ENCODE data around the gene TLR3.

Gene TLR3

DNA sequence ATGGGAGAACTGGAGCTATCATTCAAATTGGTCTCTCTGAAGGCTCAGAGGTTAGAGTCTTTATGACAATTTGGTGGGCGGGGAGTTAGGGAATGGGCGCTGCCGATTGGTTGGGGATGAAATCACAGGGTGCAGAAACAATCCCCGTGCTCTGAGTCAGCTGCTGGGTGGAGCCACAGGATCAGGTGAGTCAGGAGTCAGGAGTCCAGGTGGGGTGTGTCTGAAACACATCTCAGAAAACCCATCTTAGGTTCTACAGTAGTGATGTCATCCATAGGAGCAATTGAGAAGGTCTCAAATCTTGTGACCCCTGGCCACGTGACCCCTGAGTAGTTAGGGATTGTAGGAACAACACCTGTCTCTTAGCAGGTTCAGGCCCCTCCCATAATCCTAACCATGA, 41.6 kb upstream of the TLR3 start:
- Histone ChIP-seq H3K36me3 (ENCODE audit: control insufficient read depth, insufficient read depth, low read length) (no peaks in the 10 kb centered on the region), H3K79me2 (no peaks in the 10 kb centered on the region), H3K4me2 (ENCODE audit: low read length) (no peak overlapping the region), H3K4me3 (ENCODE audit: low read depth, low read length) (no peak overlapping the region), H3K9me3 (ENCODE audit: control insufficient read depth, low read length) (no peaks in the 10 kb centered on the region), H2AFZ (no peak overlapping the region), H3K9ac (no peak overlapping the region), H3K27ac (no peak overlapping the region), H3K4me1 (no peaks in the 10 kb centered on the region), H3K27me3 (ENCODE audit: control insufficient read depth, insufficient read depth, low read length) (no peaks in the 10 kb centered on the region)
- TF ChIP-seq, protein P1, sequence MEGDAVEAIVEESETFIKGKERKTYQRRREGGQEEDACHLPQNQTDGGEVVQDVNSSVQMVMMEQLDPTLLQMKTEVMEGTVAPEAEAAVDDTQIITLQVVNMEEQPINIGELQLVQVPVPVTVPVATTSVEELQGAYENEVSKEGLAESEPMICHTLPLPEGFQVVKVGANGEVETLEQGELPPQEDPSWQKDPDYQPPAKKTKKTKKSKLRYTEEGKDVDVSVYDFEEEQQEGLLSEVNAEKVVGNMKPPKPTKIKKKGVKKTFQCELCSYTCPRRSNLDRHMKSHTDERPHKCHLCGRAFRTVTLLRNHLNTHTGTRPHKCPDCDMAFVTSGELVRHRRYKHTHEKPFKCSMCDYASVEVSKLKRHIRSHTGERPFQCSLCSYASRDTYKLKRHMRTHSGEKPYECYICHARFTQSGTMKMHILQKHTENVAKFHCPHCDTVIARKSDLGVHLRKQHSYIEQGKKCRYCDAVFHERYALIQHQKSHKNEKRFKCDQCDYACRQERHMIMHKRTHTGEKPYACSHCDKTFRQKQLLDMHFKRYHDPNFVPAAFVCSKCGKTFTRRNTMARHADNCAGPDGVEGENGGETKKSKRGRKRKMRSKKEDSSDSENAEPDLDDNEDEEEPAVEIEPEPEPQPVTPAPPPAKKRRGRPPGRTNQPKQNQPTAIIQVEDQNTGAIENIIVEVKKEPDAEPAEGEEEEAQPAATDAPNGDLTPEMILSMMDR (IDR thresholded peaks at IDR 0.05) = no peak

DNA sequence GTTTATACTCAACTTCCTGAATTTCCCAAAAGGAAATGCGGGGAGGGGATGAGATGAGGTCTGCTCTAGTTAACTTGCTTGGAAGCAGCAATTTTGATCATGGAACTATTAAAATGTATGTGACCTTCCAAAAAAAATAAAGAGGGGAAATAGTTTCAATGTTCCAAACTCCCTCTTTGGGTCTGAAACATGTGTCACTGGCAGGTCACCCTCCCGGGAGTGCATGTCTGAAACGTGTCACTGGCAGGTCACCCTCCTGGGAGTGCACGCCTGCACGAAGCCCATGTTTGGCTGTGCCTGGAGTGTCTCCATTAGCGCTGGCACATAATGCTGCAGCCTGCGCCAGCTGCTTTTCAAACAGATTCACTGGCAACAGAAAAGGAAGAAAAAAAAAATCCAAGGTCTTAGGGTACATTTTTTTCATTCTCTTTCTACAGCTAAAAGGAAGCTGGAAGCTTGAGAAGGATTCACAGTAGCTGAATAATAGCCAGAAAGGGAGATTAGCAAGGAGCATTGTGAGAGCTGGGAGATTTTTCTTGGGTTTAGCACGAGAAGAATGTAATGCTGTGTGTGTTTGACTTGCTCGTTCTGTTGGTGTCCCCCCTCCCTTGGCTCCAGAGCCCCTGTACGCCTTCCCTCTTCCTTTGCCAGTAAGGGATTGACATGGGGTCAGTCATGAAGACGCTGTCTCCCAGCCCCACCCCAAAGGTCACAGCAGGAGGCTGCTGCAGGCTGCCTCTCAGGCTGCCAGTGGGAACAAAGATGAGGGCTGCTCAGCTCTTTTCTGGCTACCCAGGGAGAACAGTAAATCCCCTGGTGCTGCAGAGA, 39.2 kb upstream of the TLR3 start:
- no peak overlapping the region for H3K9ac ChIP-seq
- no peaks in the 10 kb centered on the region for H3K9me3 ChIP-seq (ENCODE audit: control insufficient read depth, low read length)
- no peaks in the 10 kb centered on the region for H3K27me3 ChIP-seq (ENCODE audit: control insufficient read depth, insufficient read depth, low read length)
- H3K4me3 ChIP-seq (ENCODE audit: low read depth, low read length) = no peak overlapping the region
- no peaks in the 10 kb centered on the region for H3K79me2 ChIP-seq
- no peak overlapping the region for H3K4me2 ChIP-seq (ENCODE audit: low read length)
- no peak overlapping the region for H2AFZ ChIP-seq
- TF ChIP-seq, protein P1 (IDR thresholded peaks at IDR 0.05) = no peak
- H3K36me3 ChIP-seq (ENCODE audit: control insufficient read depth, insufficient read depth, low read length) = no peaks in the 10 kb centered on the region
- H3K4me1 ChIP-seq = no peaks in the 10 kb centered on the region
- H3K27ac ChIP-seq = no peak overlapping the region

DNA sequence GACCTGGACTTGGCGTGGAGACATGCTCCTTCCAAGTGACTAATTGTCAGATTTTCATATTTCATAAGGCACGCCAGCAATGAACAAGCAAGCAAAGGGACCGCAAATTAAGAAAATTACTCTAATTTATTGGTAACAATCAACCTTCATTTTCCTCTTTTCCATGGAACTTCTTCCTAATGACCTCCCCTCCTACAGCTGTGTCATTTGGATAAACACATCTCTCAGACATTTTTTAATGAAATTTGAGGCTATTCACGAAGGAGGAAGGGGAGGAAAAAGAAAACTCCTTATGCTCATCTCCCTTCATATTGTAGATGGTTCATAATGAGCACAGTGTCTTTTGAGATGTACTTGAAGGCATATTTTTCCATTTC, 38.6 kb upstream of the TLR3 start:
- Histone ChIP-seq H3K9me3 (ENCODE audit: control insufficient read depth, low read length) (no peaks in the 10 kb centered on the region), H3K27ac (no peak overlapping the region), H3K4me2 (ENCODE audit: low read length) (no peak overlapping the region), H3K27me3 (ENCODE audit: control insufficient read depth, insufficient read depth, low read length) (no peaks in the 10 kb centered on the region), H3K79me2 (no peaks in the 10 kb centered on the region), H3K4me1 (no peaks in the 10 kb centered on the region), H3K36me3 (ENCODE audit: control insufficient read depth, insufficient read depth, low read length) (no peaks in the 10 kb centered on the region), H2AFZ (no peak overlapping the region), H3K9ac (no peak overlapping the region), H3K4me3 (ENCODE audit: low read depth, low read length) (no peak overlapping the region)
- TF ChIP-seq, protein P1 (IDR thresholded peaks at IDR 0.05) = no peak

DNA sequence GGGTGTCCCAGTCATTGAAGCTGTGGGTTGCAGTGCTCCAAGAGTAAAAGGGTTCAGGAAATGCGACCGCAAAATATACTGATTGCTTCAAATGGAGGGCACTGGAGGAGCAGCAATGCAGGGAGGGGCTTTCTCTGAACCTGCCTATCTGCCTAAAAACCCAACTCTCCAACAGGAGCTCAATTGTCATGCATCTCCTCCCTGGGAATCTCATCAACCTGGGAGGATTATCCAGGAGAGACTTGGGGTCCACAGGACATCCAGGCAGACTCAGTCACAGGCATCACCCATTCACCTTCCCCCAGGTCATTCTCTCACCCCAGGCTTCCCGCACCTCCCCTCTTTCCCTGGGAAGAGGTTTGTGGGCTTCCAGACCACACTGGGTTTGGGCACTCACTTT, 38.2 kb upstream of the TLR3 start:
- Histone ChIP-seq H3K4me1 (no peaks in the 10 kb centered on the region), H2AFZ (no peak overlapping the region), H3K79me2 (no peaks in the 10 kb centered on the region), H3K9me3 (ENCODE audit: control insufficient read depth, low read length) (no peaks in the 10 kb centered on the region), H3K9ac (no peak overlapping the region), H3K27ac (no peak overlapping the region), H3K36me3 (ENCODE audit: control insufficient read depth, insufficient read depth, low read length) (no peaks in the 10 kb centered on the region), H3K4me3 (ENCODE audit: low read depth, low read length) (no peak overlapping the region), H3K27me3 (ENCODE audit: control insufficient read depth, insufficient read depth, low read length) (no peaks in the 10 kb centered on the region), H3K4me2 (ENCODE audit: low read length) (no peak overlapping the region)
- TF ChIP-seq, protein P1 (IDR thresholded peaks at IDR 0.05) = no peak

DNA sequence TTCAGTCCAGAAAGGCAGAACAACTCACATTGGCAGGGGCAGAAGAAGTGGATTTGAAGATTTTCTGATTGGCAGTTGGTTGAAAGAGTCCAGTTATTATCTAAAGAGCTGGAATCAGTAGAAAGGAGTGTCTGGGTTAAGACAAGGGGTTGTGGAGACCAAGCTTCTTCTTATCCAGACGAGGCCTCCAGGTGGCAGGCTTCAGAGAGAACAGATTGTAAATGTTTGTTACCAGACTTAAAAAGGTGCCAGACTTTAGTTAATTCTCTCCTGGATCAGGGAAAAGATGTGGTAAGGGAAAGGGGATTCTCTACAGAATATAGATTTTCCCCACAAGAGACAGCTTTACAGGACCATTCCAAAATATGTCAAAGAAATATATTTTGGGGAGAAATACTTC, 36.7 kb upstream of the TLR3 start:
- no peaks in the 10 kb centered on the region for H3K36me3 ChIP-seq (ENCODE audit: control insufficient read depth, insufficient read depth, low read length)
- H3K4me2 ChIP-seq (ENCODE audit: low read length) = no peak overlapping the region
- H3K4me3 ChIP-seq (ENCODE audit: low read depth, low read length) = no peak overlapping the region
- TF ChIP-seq, protein P1 (IDR thresholded peaks at IDR 0.05) = no peak
- H3K9ac ChIP-seq = no peak overlapping the region
- H3K9me3 ChIP-seq (ENCODE audit: control insufficient read depth, low read length) = no peaks in the 10 kb centered on the region
- no peaks in the 10 kb centered on the region for H3K27me3 ChIP-seq (ENCODE audit: control insufficient read depth, insufficient read depth, low read length)
- no peak overlapping the region for H2AFZ ChIP-seq
- no peak overlapping the region for H3K27ac ChIP-seq
- no peaks in the 10 kb centered on the region for H3K79me2 ChIP-seq
- H3K4me1 ChIP-seq = no peaks in the 10 kb centered on the region
